Activated CD4-positive, alpha-beta T cell treated with anti-CD3 and anti-CD28 coated beads, Interleukin-2, amount 50 U/mL, for 4 hours (primary cell): ENCODE data around the gene URGCP.
"Not testable (repeated sequence)": the region's sequence is repeated elsewhere in the genome, so short reads cannot be mapped to it uniquely, and the experiment has no call there.

Experiments
- DNase-seq, 2 experiments: peaks; one replicate each; pipeline ENCODE4 v3.0.0-alpha.2; 2020

URGCP gene

DNA sequence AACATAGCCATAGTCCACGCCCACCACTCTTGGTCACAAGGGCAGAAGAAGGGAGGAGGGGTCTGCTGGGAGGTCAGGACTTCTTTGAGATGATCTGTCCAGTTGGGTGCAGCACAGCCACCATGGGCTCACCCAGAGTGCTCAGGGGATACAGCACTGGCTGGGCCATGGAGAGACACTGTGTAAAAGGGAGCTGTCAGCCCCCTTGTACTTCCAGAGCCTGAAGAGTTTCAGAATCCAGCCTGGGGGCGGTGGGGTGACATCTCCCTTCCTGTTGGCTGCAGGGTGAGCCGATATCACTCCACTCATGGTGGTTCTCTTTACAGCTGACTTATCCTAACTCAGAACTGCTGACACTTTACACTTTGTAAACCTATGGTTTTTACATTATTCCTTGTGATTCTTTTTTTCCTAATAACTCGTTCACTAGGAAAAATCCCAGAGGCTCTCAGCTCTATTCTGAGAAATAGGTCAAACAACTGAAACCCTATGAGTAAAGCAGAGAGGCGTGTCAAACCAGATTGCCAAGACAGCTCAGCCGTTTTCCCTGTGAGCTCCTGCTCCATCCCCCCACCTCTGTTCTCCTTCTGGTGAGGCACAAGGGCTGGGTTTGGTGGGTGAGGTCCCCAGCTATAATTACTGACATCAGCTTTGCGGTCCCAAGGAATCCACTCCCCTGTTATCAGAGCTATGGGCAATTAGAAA lies 33.8 kb downstream of the URGCP start:
- DNase-seq, result no peak

DNA sequence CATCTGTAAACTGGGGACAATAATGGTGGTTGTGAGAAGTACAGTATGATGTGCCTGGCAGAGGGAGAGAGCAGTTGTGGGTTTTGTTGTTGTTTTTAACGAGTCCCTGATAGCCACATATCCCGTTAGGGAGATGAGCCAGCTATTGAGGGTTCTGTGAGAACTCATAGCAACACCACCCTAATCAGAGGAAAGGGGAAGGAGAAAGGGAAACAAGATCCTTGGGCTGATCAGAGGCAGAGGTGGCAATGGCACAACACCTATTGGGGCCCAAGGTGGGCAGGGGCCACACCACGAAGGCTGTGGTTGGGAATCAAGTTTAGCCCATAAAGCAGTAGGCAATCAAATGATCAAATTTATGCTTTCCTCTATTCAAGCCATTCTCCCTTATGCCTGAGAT lies 35.3 kb downstream of the URGCP start:
- no peak for DNase-seq

- no peak for DNase-seq
These were observed 36.1 kb downstream of the URGCP start for GRCh38 chr7:43870316-43870715.

GRCh38 chr7:43869867-43870240 lies 36.5 kb downstream of the URGCP start:
- DNase-seq, result no peak

DNA sequence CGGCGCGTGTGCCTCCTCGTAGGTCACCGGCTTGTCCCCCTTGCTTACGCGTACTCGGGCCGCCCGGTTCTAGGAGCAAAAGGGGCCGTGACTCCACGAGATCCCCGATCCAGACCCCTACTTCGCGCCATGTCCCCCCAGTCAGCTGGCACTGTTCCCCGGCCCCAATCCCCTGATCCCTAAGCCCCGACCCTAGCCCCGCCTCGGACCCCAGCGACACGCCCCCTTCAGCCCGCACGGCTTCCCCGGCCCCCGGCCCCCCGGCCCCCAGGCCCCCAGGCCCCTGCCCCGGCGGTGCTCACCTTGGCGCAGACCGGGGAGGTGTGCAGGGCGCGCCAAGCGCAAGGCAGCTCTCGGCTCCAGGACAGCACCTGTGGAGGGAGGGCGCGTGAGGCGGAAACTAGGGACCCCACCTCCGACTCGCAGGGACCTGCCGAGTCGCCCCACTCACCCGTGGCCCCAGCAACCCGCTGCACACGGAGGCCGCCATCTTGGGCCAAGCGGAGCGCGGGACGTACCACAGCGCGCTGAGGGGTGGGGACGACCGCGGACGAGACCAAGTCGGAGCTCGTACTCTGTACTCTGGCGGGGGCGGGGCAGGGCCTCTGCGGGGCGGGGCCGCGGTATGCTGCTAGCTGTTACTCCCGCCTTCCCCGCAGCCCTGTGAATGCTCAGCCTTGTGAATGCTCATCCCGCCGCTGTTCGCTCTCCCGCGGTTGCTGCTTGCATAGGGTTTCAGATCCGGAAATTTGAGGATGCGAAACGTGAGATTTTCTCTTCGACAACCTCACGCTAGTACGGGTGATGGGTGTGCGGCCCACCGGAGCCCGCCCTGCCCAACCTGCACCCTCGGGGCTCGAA lies 37.2 kb downstream of the URGCP start, which contains the start of gene MRPS24:
MRPS24 (minus strand) TSS at position 512 of the 861 bp plus-strand sequence; CDS start at position 490, 22 bp downstream.
- peak; percentile 97 for DNase-seq

DNA sequence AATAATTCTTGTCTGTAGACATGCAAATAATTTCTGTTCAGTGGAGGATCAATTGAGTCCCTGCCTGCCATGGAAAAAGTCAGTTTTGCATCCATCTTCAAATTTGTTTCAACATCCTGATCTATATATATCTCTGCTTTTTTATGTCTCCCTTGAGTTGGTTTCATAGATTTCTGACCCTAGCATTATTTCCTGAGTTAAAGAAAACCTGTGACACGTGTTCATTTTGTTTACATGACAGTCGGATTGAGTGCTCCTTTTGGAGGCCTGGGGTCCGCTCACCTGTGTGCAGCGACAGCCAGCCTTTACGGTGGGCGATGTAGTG lies 37.8 kb downstream of the URGCP start:
- DNase-seq, result no peak

DNA sequence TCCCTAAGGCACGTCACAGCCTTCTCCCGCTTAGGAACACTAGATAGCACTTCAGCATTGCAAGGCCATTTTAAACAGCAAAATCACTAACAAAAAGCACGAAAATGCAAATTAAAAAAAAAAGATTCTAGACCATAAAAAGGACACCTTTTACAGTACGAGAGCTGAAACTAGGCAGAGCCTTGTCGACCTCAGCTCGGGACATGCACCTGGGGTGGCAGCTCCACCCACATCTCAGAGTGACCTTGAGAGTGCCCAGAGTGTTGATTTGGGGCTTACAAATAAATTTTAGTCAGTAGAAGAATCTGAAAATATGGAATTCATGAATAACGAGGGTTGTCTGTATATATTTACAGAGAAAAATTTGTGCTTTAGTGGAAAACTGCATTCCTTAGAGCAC lies 38.2 kb downstream of the URGCP start:
- no peak for DNase-seq

- DNase-seq, result no peak
These were observed 41.1 kb downstream of the URGCP start for GRCh38 chr7:43865277-43865676.

DNA sequence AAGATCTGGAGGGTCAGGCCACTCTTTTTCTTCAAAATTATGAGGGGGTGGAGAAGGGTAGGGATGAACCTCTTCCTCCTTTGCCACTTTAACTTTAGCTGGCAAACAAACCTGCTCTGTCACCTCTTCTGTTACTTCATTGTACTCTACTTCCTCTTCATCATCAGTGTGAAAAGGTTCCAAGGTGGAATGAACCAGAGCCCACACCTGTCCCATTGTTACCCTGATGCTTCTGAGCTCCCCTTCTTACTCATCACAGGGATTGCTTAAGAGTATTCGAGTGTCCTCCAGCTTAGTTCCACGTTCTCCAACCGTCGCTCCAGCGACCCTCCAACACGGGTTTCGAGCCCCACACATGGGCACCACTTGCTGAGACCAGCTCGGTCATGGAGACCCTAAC lies 42.3 kb downstream of the URGCP start:
- DNase-seq, result no peak

GRCh38 chr7:43856996-43857395 lies 49.4 kb downstream of the URGCP start:
- DNase-seq, result no peak

GRCh38 chr7:43856316-43856715 lies 50.1 kb downstream of the URGCP start:
- DNase-seq, result no peak

- no peak for DNase-seq
These were observed 51.2 kb downstream of the URGCP start for GRCh38 chr7:43855176-43855575.

GRCh38 chr7:43851805-43852204 lies 54.6 kb downstream of the URGCP start:
- DNase-seq, result no peak

DNA sequence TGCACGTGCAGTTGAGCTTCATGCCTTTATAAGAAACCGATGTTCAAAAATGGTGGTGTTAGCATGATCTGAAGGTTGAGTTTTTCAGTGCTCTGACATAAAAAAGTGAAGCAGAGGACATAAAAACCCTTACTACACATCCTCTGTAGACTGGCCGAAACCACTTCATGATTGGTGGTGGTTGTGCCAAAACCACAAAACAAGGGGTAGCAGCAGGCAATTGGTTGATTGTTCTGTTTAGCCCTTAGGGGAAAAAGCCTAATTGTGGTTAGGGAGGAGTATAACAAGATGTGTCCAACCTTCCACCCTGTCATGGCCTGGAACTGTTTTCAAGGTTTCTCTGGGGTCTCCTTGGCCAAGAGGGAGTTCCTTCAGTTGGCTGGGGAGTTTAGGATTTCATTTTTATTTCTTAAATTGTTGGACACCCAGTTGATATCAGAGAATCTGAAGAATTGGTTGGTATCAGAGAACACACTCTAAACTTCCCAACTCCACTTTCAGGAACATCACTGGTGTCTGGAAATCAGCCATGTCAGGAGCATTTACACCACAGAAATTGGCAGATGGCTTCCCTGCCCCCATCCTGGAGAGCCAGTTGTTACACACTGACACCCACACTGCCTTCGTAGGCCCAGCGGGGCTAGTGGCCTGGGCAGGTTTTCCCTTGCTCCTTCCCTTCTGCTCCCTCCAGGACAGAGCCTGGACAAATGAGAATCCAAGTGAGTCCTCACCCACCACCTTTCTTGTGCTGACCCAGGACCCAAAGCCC lies 55.9 kb downstream of the URGCP start:
- DNase-seq, result no peak

DNA sequence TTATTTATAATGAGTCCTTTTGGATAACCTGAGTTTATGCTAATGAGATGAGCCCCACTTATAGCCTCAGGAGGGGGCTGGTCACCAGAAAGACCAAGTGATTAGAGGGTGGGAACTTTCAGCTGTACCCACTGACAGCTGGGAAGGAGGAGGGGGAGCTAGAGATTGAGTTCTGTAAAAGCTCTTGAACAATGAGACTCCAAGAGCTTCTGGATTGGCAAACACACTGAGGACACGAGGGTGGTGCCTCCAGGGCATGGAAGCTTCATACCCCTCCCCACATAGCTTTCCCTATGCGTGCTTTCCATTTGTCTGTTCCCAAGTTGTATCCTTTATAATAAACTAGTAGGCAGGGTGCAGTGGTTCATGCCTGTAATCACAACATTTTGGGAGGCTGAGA lies 57.3 kb downstream of the URGCP start:
- DNase-seq, result no peak

GRCh38 chr7:43847496-43847895 lies 58.9 kb downstream of the URGCP start:
- DNase-seq, result no peak

GRCh38 chr7:43844662-43845061 lies 61.7 kb downstream of the URGCP start:
- no peak for DNase-seq

DNA sequence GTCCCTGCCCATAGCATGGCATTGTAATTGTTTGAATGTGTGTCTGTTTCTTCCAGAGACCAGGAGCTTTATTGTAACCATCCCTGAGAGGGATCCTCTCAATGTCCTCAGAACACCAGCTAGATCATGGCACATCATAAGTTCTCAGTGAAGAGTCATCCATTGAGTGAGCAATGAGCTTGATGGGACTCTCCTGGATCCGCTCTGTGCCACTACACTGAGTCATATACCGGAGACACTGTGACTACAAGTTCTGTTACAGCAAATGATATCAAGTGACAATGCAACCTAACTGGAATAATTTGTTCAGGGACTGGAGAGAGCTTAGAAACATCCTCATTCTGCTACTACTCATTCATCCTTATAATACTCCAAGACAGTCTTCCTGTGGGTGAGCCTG lies 62.1 kb downstream of the URGCP start:
- no peak for DNase-seq

DNA sequence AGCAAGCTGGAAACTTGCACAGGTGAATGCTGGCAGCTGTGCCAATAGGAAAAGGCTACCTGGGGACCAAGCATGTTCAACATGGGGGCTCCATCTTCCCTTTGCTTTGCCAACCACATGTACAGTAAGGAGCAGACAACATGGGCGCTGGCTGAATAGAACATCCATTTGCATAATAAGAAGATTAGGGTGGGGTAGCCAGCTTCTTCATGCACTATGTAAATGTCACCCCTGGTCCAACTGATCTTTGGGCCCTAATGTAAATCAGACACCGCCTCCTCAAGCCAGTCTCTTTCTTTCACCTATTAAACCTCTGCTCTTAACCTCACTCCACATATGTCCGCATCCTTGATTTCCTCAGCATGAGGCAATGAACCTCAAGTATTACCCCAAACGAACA lies 63.1 kb downstream of the URGCP start:
- DNase-seq, result no peak

- DNase-seq, result no peak
These were observed 68.2 kb downstream of the URGCP start for GRCh38 chr7:43838201-43838658.

- DNase-seq, result peak; percentile 35 to 38
These were observed 71.7 kb downstream of the URGCP start for GRCh38 chr7:43834463-43835251.

DNA sequence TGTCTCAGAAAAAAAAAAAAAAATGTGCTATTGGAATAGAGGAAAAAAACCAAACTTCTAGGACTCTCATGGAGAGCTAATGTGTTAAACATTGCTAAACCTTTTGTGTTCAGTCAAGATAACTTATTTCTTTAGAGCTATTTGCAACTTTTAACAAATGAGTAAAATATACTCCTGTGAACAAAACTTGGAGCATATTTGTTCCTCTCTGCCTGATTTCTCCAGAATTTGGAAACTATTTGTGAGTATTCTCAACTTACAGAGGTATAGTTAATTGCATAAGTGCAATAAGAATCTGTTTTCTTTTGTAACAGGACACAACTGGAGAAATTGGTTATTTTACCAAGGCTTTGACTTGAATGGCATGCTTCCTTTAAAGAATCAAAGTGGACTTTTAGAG lies 75.5 kb downstream of the URGCP start:
- DNase-seq, result not testable (repeated sequence)
